H9 (cell line): ENCODE measurements around the gene IL20RB. TPM values are rescaled to one million over a fixed set of nuclear protein-coding genes. Genes with fewer than 3 reads are reported as not detected.

Experiments
- DNase-seq: peaks from one replicate; pipeline ENCODE4 v3.0.0-alpha.2; 2017
- H2AFZ ChIP-seq: one replicate; pipeline ENCODE4 v1.6.1; 2013; ENCODE audit warnings: mild to moderate bottlenecking, low read length, control low read depth, moderate library complexity
- H2AK5ac ChIP-seq: 2 replicates; pipeline ENCODE4 v1.6.1; 2013; ENCODE audit warnings: low read length, control low read depth, mixed read lengths; ENCODE audit not compliant: insufficient read length
- H2BK120ac ChIP-seq: one replicate; pipeline ENCODE4 v1.6.1; 2013; ENCODE audit warnings: low read depth, mild to moderate bottlenecking, low read length, control low read depth, inconsistent platforms; ENCODE audit not compliant: poor library complexity, severe bottlenecking
- H2BK12ac ChIP-seq: 2 replicates; pipeline ENCODE4 v1.6.1; 2013; ENCODE audit warnings: low read length, control low read depth, mixed read lengths, low read depth; ENCODE audit not compliant: insufficient read length
- H2BK15ac ChIP-seq: 2 replicates; pipeline ENCODE4 v1.6.1; 2013; ENCODE audit warnings: low read depth, low read length, control low read depth
- H2BK20ac ChIP-seq: one replicate; pipeline ENCODE4 v1.6.1; 2013; ENCODE audit warnings: low read depth, mild to moderate bottlenecking, low read length, control low read depth, inconsistent platforms; ENCODE audit not compliant: poor library complexity, severe bottlenecking
- H2BK5ac ChIP-seq: 2 replicates; pipeline ENCODE4 v1.6.1; 2013; ENCODE audit warnings: low read length, control low read depth, mixed read lengths; ENCODE audit not compliant: insufficient read length
- H3K14ac ChIP-seq: 2 replicates; pipeline ENCODE4 v1.6.1; 2013; ENCODE audit warnings: low read length, control low read depth; ENCODE audit not compliant: insufficient read depth
- H3K18ac ChIP-seq: 2 replicates; pipeline ENCODE4 v1.6.1; 2013; ENCODE audit warnings: low read depth, mild to moderate bottlenecking, mixed read lengths, low read length, control low read depth; ENCODE audit not compliant: insufficient read length
- H3K23ac ChIP-seq: 2 replicates; pipeline ENCODE4 v1.6.1; 2013; ENCODE audit warnings: low read length, control low read depth, mixed read lengths, low read depth; ENCODE audit not compliant: insufficient read length
- H3K23me2 ChIP-seq: 2 replicates; pipeline ENCODE4 v1.6.1; 2013; ENCODE audit warnings: low read depth, mild to moderate bottlenecking, mixed read lengths, low read length, control low read depth; ENCODE audit not compliant: insufficient read length, poor library complexity, severe bottlenecking
- H3K27ac ChIP-seq: 2 replicates; pipeline ENCODE4 v1.5.1; 2013; ENCODE audit warnings: low read length, control low read depth, mixed read lengths, low read depth; ENCODE audit not compliant: insufficient read length
- H3K27me3 ChIP-seq: 2 replicates; pipeline ENCODE4 v1.6.1; 2013; ENCODE audit warnings: low read length, control low read depth, inconsistent platforms; ENCODE audit not compliant: insufficient read depth
- H3K4ac ChIP-seq: 2 replicates; pipeline ENCODE4 v1.6.1; 2013; ENCODE audit warnings: low read depth, mild to moderate bottlenecking, control low read depth, inconsistent platforms, low read length, moderate library complexity
- H3K4me1 ChIP-seq: 2 replicates; pipeline ENCODE4 v1.6.1; 2013; ENCODE audit warnings: low read length, control low read depth, inconsistent platforms; ENCODE audit not compliant: insufficient read depth
- H3K4me2 ChIP-seq: 2 replicates; pipeline ENCODE4 v1.6.1; 2013; ENCODE audit warnings: low read length, control low read depth, mixed read lengths; ENCODE audit not compliant: insufficient read length, insufficient read depth
- H3K56ac ChIP-seq: 2 replicates; pipeline ENCODE4 v1.6.1; 2013; ENCODE audit warnings: low read depth, mild to moderate bottlenecking, mixed read lengths, low read length, control low read depth; ENCODE audit not compliant: insufficient read length
- H3K79me1 ChIP-seq: 2 replicates; pipeline ENCODE4 v1.6.1; 2013; ENCODE audit warnings: low read depth, mild to moderate bottlenecking, moderate library complexity, low read length, control low read depth, inconsistent platforms; ENCODE audit not compliant: insufficient read depth, poor library complexity, severe bottlenecking
- H3K79me2 ChIP-seq: 2 replicates; pipeline ENCODE4 v1.6.1; 2013; ENCODE audit warnings: low read length, control low read depth, inconsistent platforms; ENCODE audit not compliant: insufficient read depth
- H3K9ac ChIP-seq: 2 replicates; pipeline ENCODE4 v1.6.1; 2013; ENCODE audit warnings: low read length, control low read depth, mixed read lengths; ENCODE audit not compliant: insufficient read length; ENCODE audit errors: extremely low read depth
- H3K9me3 ChIP-seq: one replicate; pipeline ENCODE4 v1.6.1; 2013; ENCODE audit warnings: low read depth, low read length, inconsistent platforms; ENCODE audit not compliant: control insufficient read depth
- H3T11ph ChIP-seq: one replicate; pipeline ENCODE4 v1.6.1; 2013; ENCODE audit warnings: mild to moderate bottlenecking, low read length, control low read depth, inconsistent platforms
- H4K20me1 ChIP-seq: one replicate; pipeline ENCODE4 v1.6.1; 2013; ENCODE audit not compliant: control insufficient read depth, insufficient read length, insufficient read depth
- H4K5ac ChIP-seq: 2 replicates; pipeline ENCODE4 v1.6.1; 2013; ENCODE audit warnings: low read depth, mild to moderate bottlenecking, mixed read lengths, low read length, control low read depth; ENCODE audit not compliant: insufficient read length
- H4K8ac ChIP-seq: replicated peaks from 2 replicates; pipeline ENCODE4 v1.6.1; 2013; ENCODE audit warnings: low read length, control low read depth, mixed read lengths, low read depth; ENCODE audit not compliant: insufficient read length
- H4K91ac ChIP-seq: 2 replicates; pipeline ENCODE4 v1.6.1; 2013; ENCODE audit warnings: low read depth, mild to moderate bottlenecking, moderate library complexity, mixed read lengths, low read length, control low read depth; ENCODE audit not compliant: insufficient read length
- H3K27ac Mint-ChIP-seq, 3 experiments: 2 replicates in 2 of 3; 3 replicates in 1 of 3; pipeline ENCODE4 v1.8.0; 2020 to 2021; ENCODE audit warnings: mixed read lengths in 3 of 3, mild to moderate bottlenecking in 1 of 3, moderate library complexity in 1 of 3
- H3K27me3 Mint-ChIP-seq: 2 replicates; pipeline ENCODE4 v1.8.0; 2021; ENCODE audit warnings: low read depth, mild to moderate bottlenecking, moderate library complexity, mixed read lengths
- H3K36me3 Mint-ChIP-seq, 3 experiments: 2 replicates in 2 of 3; 3 replicates in 1 of 3; pipeline ENCODE4 v1.8.0; 2020 to 2021; ENCODE audit warnings: low read depth in 3 of 3, mixed read lengths in 3 of 3; ENCODE audit not compliant: insufficient read depth in 1 of 3
- H3K4me1 Mint-ChIP-seq, 2 experiments: 2 replicates each; pipeline ENCODE4 v1.8.0; 2020; ENCODE audit warnings: mixed read lengths in 2 of 2
- H3K4me3 Mint-ChIP-seq, 2 experiments: 2 replicates in 1 of 2; 3 replicates in 1 of 2; pipeline ENCODE4 v1.8.0; 2020 to 2021; ENCODE audit warnings: mild to moderate bottlenecking in 2 of 2, mixed read lengths in 2 of 2, moderate library complexity in 1 of 2
- H3K9me3 Mint-ChIP-seq, 2 experiments: 2 replicates in 1 of 2; 3 replicates in 1 of 2; pipeline ENCODE4 v1.8.0; 2020; ENCODE audit warnings: mild to moderate bottlenecking in 2 of 2, mixed read lengths in 2 of 2, moderate library complexity in 1 of 2
- CTCF ChIP-seq: fragments of 200-600 bp; sonication (generic); conservative IDR thresholded peaks from 3 replicates; pipeline ENCODE4 v1.8.0; 2021; ENCODE audit warnings: antibody characterized with exemption, mild to moderate bottlenecking
- WGBS: extraction: QIAGEN DNeasy Blood & Tissue Kit; methylation state at CpG from one replicate; pipeline ENCODE4 v1.1.7; 2013; ENCODE audit warnings: missing lambda C conversion rate, low lambda C conversion rate, mixed read lengths; ENCODE audit not compliant: insufficient read length; ENCODE audit errors: extremely low coverage; 5-methylcytosine and 5-hydroxymethylcytosine counted together
- total RNA-seq: library from RNA; stranded (reverse); gene quantifications from 2 replicates; pipeline ENCODE4 v1.2.1, GENCODE V29; 2021

Gene IL20RB
- total RNA-seq, 1 experiment from 2014 or later = 1.5 TPM

- H3K27ac Mint-ChIP-seq = no peak overlapping the region
- Histone ChIP-seq H2AK5ac (no peak overlapping the region), H3K79me1 (no peaks in the 10 kb centered on the region), H3K4ac (no peak overlapping the region), H3K27me3 (no peaks in the 10 kb centered on the region), H3K23me2 (no peaks in the 10 kb centered on the region), H4K20me1 (no peaks in the 10 kb centered on the region), H3K56ac (no peak overlapping the region), H2AFZ (no peak overlapping the region), H3K27ac (no peak overlapping the region), H3K14ac (no peak overlapping the region), H4K5ac (no peak overlapping the region), H3K79me2 (no peaks in the 10 kb centered on the region), H3K23ac (no peak overlapping the region), H2BK20ac (no peak overlapping the region), H2BK15ac (no peak overlapping the region), H2BK120ac (no peak overlapping the region), H2BK12ac (no peak overlapping the region), H4K91ac (no peak overlapping the region), H3K4me2 (no peak overlapping the region), H4K8ac (no peak overlapping the region), H3K18ac (no peak overlapping the region), H3K9ac (no peak overlapping the region), H3K9me3 (no peaks in the 10 kb centered on the region), H2BK5ac (no peak overlapping the region), H3T11ph (no peak overlapping the region), H3K4me1 (no peaks in the 10 kb centered on the region; the same call in 1 of the 2 replicates)
- no peak for DNase-seq
- no peaks in the 10 kb centered on the region for H3K27me3 Mint-ChIP-seq
- no peaks in the 10 kb centered on the region for H3K9me3 Mint-ChIP-seq
- no peak overlapping the region for H3K4me3 Mint-ChIP-seq
- peak; percentile 32; the same call in 1 of the 3 replicates for TF ChIP-seq CTCF
- peaks cover 4% of the 10 kb centered on the region in 2 experiments; a peak in 3 of 4 replicates for H3K4me1 Mint-ChIP-seq
- H3K36me3 Mint-ChIP-seq = peaks cover 0 to 11% (median 0%) of the 10 kb centered on the region in 3 experiments; a peak in 3 of 7 replicates
- no CpG with 5 or more reads among the region's 2 CpGs for WGBS
These were observed 8.1 kb upstream of the IL20RB start for GRCh38 chr3:136949708-136950107.
